DOHH2 (cell line): Measurements from ENCODE around the gene MYH16.

Source experiments
- CTCF ChIP-seq: fragments of 200-600 bp; sonication (generic); IDR thresholded peaks from one replicate; pipeline ENCODE4 v1.5.1; 2014; ENCODE audit warnings: antibody characterized with exemption, mild to moderate bottlenecking, low read depth, low read length; ENCODE audit not compliant: poor library complexity, severe bottlenecking
- EZH2phosphoT487 ChIP-seq: fragments of 200-600 bp; sonication (generic); IDR thresholded peaks from 2 replicates; pipeline ENCODE4 v1.6.1; 2017; ENCODE audit warnings: borderline replicate concordance, mild to moderate bottlenecking, antibody characterized with exemption, low read length, moderate library complexity, mixed read lengths

GRCh38 chr7:99292127-99292526, 19.5 kb downstream of the MYH16 start:
- TF ChIP-seq CTCF, result no peak
- TF ChIP-seq EZH2phosphoT487, result no peak
